ENCODE measurements around the gene CLCA2. TPM values are rescaled to one million over a fixed set of nuclear protein-coding genes. Genes with fewer than 3 reads are reported as not detected.

The CLCA2 gene
- total and polyA plus RNA-seq, 2 of the 8 experiments (the other 6 are each of a cell fraction or from before 2014, with no cell fraction given) = not detected

GRCh38 chr1:86375688-86376087 lies 48.3 kb upstream of the CLCA2 start:
- Histone ChIP-seq H4K91ac (replicated peaks; ENCODE audit: insufficient read length, low read length) (no peak overlapping the region), H3K56ac (replicated peaks; ENCODE audit: insufficient read length, low read depth, low read length) (no peak overlapping the region), H3K79me2 (ENCODE audit: control insufficient read depth in 1 of 2, insufficient read depth in 2 of 2, low read length in 2 of 2) (no peaks in the 10 kb centered on the region), H2BK120ac (replicated peaks; ENCODE audit: low read depth, low read length) (no peak overlapping the region), H4K8ac (ENCODE audit: extremely low read depth, insufficient read depth, low read length) (no peak overlapping the region), H4K20me1 (replicated peaks in 1 of 2; ENCODE audit: control insufficient read depth in 1 of 2, insufficient read depth in 2 of 2, low read length in 2 of 2) (no peaks in the 10 kb centered on the region), H3K4me3 (ENCODE audit: extremely low read depth in 1 of 4, insufficient read depth in 2 of 4, low read depth in 3 of 4, low read length in 4 of 4) (no peak overlapping the region), H3K14ac (ENCODE audit: insufficient read length) (no peak overlapping the region), H2AFZ (ENCODE audit: low read length) (no peak overlapping the region), H3K23ac (ENCODE audit: insufficient read length) (no peak overlapping the region), H4K5ac (ENCODE audit: insufficient read length, low read depth, low read length) (no peak overlapping the region), H3K9me3 (ENCODE audit: insufficient read depth in 2 of 2, low read depth in 1 of 2, low read length in 1 of 2) (peaks cover 13 to 16% of the 10 kb centered on the region in 2 experiments), H3K18ac (ENCODE audit: extremely low read depth, low read length) (no peak overlapping the region), H2BK5ac (ENCODE audit: low read depth, low read length) (no peak overlapping the region), H3K4me1 (replicated peaks in 1 of 4; ENCODE audit: control insufficient read depth in 3 of 4, insufficient read depth in 4 of 4, low read length in 3 of 4) (no peaks in the 10 kb centered on the region), H2BK15ac (ENCODE audit: low read length) (no peak overlapping the region), H3K27ac (ENCODE audit: low read depth, low read length) (no peak overlapping the region), H3K4me2 (ENCODE audit: insufficient read depth in 1 of 2, low read depth in 2 of 2, low read length in 2 of 2) (no peak overlapping the region), H2BK12ac (ENCODE audit: low read depth, low read length) (no peak overlapping the region), H2AK5ac (ENCODE audit: low read depth, low read length) (no peak overlapping the region), H3K9ac (replicated peaks in 1 of 4; ENCODE audit: extremely low read depth in 1 of 4, low read depth in 3 of 4, low read length in 3 of 4) (no peak overlapping the region), H3K79me1 (ENCODE audit: low read depth, low read length) (no peaks in the 10 kb centered on the region), H2BK20ac (ENCODE audit: low read length) (no peak overlapping the region), H3K23me2 (ENCODE audit: low read depth, low read length) (no peaks in the 10 kb centered on the region), H3K27me3 (replicated peaks in 1 of 4; ENCODE audit: control insufficient read depth in 3 of 4, extremely low read depth in 1 of 4, insufficient read depth in 3 of 4, low read length in 3 of 4) (no peaks in the 10 kb centered on the region), H3K4ac (replicated peaks; ENCODE audit: insufficient read length, low read depth, low read length) (no peak overlapping the region), H3K36me3 (ENCODE audit: control insufficient read depth in 2 of 4, insufficient read depth in 4 of 4, low read length in 3 of 4) (peaks cover 0 to 14% (median 6%) of the 10 kb centered on the region in 4 experiments; a peak in 3 of 8 replicates)
- ChIA-PET POLR2A (ENCODE audit: partially characterized antibody) (no interaction called here), CTCF (ENCODE audit: partially characterized antibody) (no interaction called here)
- DNase-seq (ENCODE audit: low read depth in 1 of 2, low spot score in 2 of 2) (no peak), FAIRE-seq (no peak)
- no peak for TF ChIP-seq JUND (IDR thresholded peaks at IDR 0.05; ENCODE audit: low read length)
- TF ChIP-seq KDM5A (IDR thresholded peaks at IDR 0.05; ENCODE audit: low read length) = no peak
- TF ChIP-seq ATF2 (IDR thresholded peaks at IDR 0.05; ENCODE audit: low read length) = no peak
- no peak for TF ChIP-seq CHD2 (IDR thresholded peaks at IDR 0.05; ENCODE audit: low read length)
- TF ChIP-seq RNF2 (IDR thresholded peaks at IDR 0.05; ENCODE audit: borderline replicate concordance, low read depth, low read length, missing control alignments, poor library complexity, severe bottlenecking) = no peak
- no peak for TF ChIP-seq SP2 (IDR thresholded peaks at IDR 0.05; ENCODE audit: low read length)
- TF ChIP-seq GTF2F1 (IDR thresholded peaks at IDR 0.05; ENCODE audit: borderline replicate concordance, low read depth, low read length) = no peak
- TF ChIP-seq CBX8 (IDR thresholded peaks at IDR 0.05; ENCODE audit: borderline replicate concordance, low read depth, low read length) = no peak
- no peak for TF ChIP-seq RFX5 (IDR thresholded peaks at IDR 0.05; ENCODE audit: borderline replicate concordance, low read depth, low read length)
- TF ChIP-seq BACH1 (IDR thresholded peaks at IDR 0.05; ENCODE audit: low read length) = no peak
- TF ChIP-seq BRCA1 (IDR thresholded peaks at IDR 0.05; ENCODE audit: low read depth, low read length) = no peak
- TF ChIP-seq POLR2AphosphoS5 (IDR thresholded peaks at IDR 0.05; ENCODE audit: low read depth, low read length) = no peak
- TF ChIP-seq CTBP2 (IDR thresholded peaks at IDR 0.05; ENCODE audit: borderline replicate concordance, insufficient read depth, insufficient read length, low read length) = no peak
- 100% methylated on average over 1 of the region's 1 CpG; no CpG with 5 or more reads in 1 of the 2 experiments for WGBS, 2 experiments (ENCODE audit: extremely low coverage in 1 of 2, insufficient coverage in 1 of 2, insufficient read length in 1 of 2, insufficient replicate concordance in 2 of 2, low coverage in 1 of 2, low lambda C conversion rate in 2 of 2, missing lambda C conversion rate in 1 of 2)

Data from H1 (cell line).